ENCODE results near the gene TIMP2.

GRCh38 chr17:78940258-78940657, 15.1 kb upstream of the TIMP2 start:
- TF ChIP-seq, protein P1, sequence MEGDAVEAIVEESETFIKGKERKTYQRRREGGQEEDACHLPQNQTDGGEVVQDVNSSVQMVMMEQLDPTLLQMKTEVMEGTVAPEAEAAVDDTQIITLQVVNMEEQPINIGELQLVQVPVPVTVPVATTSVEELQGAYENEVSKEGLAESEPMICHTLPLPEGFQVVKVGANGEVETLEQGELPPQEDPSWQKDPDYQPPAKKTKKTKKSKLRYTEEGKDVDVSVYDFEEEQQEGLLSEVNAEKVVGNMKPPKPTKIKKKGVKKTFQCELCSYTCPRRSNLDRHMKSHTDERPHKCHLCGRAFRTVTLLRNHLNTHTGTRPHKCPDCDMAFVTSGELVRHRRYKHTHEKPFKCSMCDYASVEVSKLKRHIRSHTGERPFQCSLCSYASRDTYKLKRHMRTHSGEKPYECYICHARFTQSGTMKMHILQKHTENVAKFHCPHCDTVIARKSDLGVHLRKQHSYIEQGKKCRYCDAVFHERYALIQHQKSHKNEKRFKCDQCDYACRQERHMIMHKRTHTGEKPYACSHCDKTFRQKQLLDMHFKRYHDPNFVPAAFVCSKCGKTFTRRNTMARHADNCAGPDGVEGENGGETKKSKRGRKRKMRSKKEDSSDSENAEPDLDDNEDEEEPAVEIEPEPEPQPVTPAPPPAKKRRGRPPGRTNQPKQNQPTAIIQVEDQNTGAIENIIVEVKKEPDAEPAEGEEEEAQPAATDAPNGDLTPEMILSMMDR (IDR thresholded peaks at IDR 0.05), result no peak
- TF ChIP-seq POLR2A (IDR thresholded peaks at IDR 0.05), result no peak

Measured in uterus (tissue), 2 donors.